Caco-2 (cell line): Measurements from ENCODE around the gene FGF12. TPM values are rescaled to one million over a fixed set of nuclear protein-coding genes. Genes with fewer than 3 reads are reported as not detected.

ENCODE experiments used
- BruUV-seq: library from RNA; stranded (reverse); fragments of 400-500 nt; replicated peaks from 2 replicates; lab custom pipeline; 2021; lab: Mats Ljungman, UMichigan
- CTCF ChIA-PET: fragments of 300-600 bp; sonication (Branson Sonifier 250); formaldehyde crosslinking; loops from one replicate; lab custom pipeline; 2022; ENCODE audit warnings: antibody characterized with exemption; lab: Charles Lee
- POLR2A ChIA-PET: fragments of 300-600 bp; sonication (Branson Sonifier 250); formaldehyde crosslinking; loops from one replicate; lab custom pipeline; 2022; ENCODE audit warnings: antibody characterized with exemption; lab: Charles Lee
- DNase-seq, 2 experiments: peaks; one replicate each; pipeline versions ENCODE4 v3.0.0 to v3.0.0-alpha.2; 2020 to 2022
- H3K27me3 ChIP-seq: replicated peaks from 2 replicates; pipeline ENCODE4 v1.6.0; 2011; ENCODE audit warnings: low read length; ENCODE audit not compliant: control insufficient read depth, insufficient read depth
- H3K36me3 ChIP-seq: 2 replicates; pipeline ENCODE4 v1.5.1; 2011; ENCODE audit warnings: low read length; ENCODE audit not compliant: control insufficient read depth, insufficient read depth
- H3K4me1 ChIP-seq: fragments of 250-450 bp; sonication (Bioruptor Pico); 2 replicates; pipeline ENCODE4 v1.5.1; 2020; ENCODE audit warnings: mild to moderate bottlenecking
- H3K4me3 ChIP-seq: 2 replicates; pipeline ENCODE4 v1.5.1; 2011; ENCODE audit warnings: low read depth, mild to moderate bottlenecking, control low read depth, low read length
- H3K9me3 ChIP-seq: fragments of 250-450 bp; sonication (Bioruptor Pico); 2 replicates; pipeline ENCODE4 v1.5.1; 2020; ENCODE audit warnings: mild to moderate bottlenecking, moderate library complexity
- H3K27ac Mint-ChIP-seq: one replicate; pipeline ENCODE4 v1.8.0; 2022; ENCODE audit warnings: mixed read lengths; ENCODE audit not compliant: unreplicated experiment
- H3K27me3 Mint-ChIP-seq: one replicate; pipeline ENCODE4 v1.8.0; 2022; ENCODE audit warnings: mixed read lengths; ENCODE audit not compliant: insufficient read depth, unreplicated experiment
- H3K36me3 Mint-ChIP-seq: one replicate; pipeline ENCODE4 v1.8.0; 2022; ENCODE audit warnings: mild to moderate bottlenecking, mixed read lengths; ENCODE audit not compliant: insufficient read depth, unreplicated experiment
- H3K4me1 Mint-ChIP-seq: one replicate; pipeline ENCODE4 v1.8.0; 2022; ENCODE audit warnings: low read depth, mixed read lengths; ENCODE audit not compliant: unreplicated experiment
- H3K4me3 Mint-ChIP-seq: one replicate; pipeline ENCODE4 v1.8.0; 2022; ENCODE audit warnings: mild to moderate bottlenecking, moderate library complexity, mixed read lengths; ENCODE audit not compliant: unreplicated experiment
- H3K9me3 Mint-ChIP-seq: one replicate; pipeline ENCODE4 v1.8.0; 2022; ENCODE audit warnings: mixed read lengths; ENCODE audit not compliant: unreplicated experiment
- intact Hi-C: fragments of 100-400 bp; cut with micrococcal nuclease; formaldehyde crosslinking; loops from one replicate; pipeline ENCODE4 v1.10.0; 2022; ENCODE audit not compliant: unreplicated experiment
- total RNA-seq: library from RNA; stranded (reverse); gene quantifications from 2 replicates; pipeline ENCODE4 v1.2.3, GENCODE V29; 2022
- TF ChIP-seq, protein P1 (sequence below), 2 experiments: fragments of 200-600 bp in 1 of 2; IDR thresholded peaks; 1 replicate in 1 of 2; 2 replicates in 1 of 2; pipeline versions ENCODE4 v1.5.1 to v1.8.0; 2011 to 2022; ENCODE audit warnings: antibody characterized with exemption in 1 of 2, control low read depth in 1 of 2, inconsistent platforms in 1 of 2, low read depth in 1 of 2, low read length in 1 of 2, mild to moderate bottlenecking in 1 of 2, moderate library complexity in 1 of 2; ENCODE audit not compliant: insufficient read depth in 1 of 2, severe bottlenecking in 1 of 2, unreplicated experiment in 1 of 2

The FGF12 gene
- total RNA-seq, 1 experiment from 2014 or later: 0.41 TPM

DNA sequence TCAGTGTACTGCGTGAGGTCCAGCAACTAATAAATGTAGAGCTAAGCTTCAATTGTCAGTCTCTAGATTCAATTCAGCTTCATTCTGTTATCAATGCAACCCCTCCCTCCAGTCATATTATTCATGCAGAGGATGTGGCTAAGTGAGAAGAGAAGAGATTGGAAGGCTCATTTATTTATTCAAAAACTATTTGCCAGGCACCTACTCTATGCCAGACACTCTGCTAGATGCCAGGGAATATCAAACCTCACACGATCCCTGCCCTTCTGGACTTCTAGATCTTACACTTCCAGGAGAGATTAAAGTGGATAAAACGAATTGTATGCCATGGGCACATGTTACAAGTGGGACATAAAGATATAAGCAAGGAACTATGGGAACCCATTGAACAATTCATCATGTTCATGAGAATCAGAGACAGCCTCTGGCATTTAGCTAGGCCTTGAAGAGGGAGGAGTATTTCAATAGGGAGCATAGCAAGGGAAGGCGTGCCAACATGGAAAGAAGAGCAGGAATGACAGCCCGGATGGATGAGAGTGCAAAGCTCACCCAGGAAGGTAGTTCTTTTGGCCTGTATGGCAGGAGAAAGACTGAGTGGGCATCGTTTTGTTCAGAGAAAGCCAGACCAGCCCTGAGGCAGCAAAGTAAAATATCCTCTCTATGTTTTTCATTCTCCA is 75.4 kb downstream of the FGF12 start:
- Histone ChIP-seq H3K36me3 (no peaks in the 10 kb centered on the region), H3K4me3 (no peak overlapping the region), H3K9me3 (no peaks in the 10 kb centered on the region), H3K27me3 (no peaks in the 10 kb centered on the region), H3K4me1 (no peaks in the 10 kb centered on the region)
- BruUV-seq: no TSS peak
- Mint-ChIP-seq H3K27me3 (peaks cover 11% of the 10 kb centered on the region), H3K36me3 (no peaks in the 10 kb centered on the region), H3K4me1 (no peaks in the 10 kb centered on the region), H3K27ac (no peak overlapping the region), H3K9me3 (no peaks in the 10 kb centered on the region), H3K4me3 (no peak overlapping the region)
- POLR2A ChIA-PET: no interaction called here
- TF ChIP-seq, protein P1, sequence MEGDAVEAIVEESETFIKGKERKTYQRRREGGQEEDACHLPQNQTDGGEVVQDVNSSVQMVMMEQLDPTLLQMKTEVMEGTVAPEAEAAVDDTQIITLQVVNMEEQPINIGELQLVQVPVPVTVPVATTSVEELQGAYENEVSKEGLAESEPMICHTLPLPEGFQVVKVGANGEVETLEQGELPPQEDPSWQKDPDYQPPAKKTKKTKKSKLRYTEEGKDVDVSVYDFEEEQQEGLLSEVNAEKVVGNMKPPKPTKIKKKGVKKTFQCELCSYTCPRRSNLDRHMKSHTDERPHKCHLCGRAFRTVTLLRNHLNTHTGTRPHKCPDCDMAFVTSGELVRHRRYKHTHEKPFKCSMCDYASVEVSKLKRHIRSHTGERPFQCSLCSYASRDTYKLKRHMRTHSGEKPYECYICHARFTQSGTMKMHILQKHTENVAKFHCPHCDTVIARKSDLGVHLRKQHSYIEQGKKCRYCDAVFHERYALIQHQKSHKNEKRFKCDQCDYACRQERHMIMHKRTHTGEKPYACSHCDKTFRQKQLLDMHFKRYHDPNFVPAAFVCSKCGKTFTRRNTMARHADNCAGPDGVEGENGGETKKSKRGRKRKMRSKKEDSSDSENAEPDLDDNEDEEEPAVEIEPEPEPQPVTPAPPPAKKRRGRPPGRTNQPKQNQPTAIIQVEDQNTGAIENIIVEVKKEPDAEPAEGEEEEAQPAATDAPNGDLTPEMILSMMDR (IDR thresholded peaks at IDR 0.05; ENCODE audit: insufficient read depth in 1 of 2, low read depth in 1 of 2, low read length in 1 of 2, severe bottlenecking in 1 of 2, unreplicated experiment in 1 of 2): no peak
- DNase-seq: no peak
- intact Hi-C loops: no loop called here
- CTCF ChIA-PET: no interaction called here

DNA sequence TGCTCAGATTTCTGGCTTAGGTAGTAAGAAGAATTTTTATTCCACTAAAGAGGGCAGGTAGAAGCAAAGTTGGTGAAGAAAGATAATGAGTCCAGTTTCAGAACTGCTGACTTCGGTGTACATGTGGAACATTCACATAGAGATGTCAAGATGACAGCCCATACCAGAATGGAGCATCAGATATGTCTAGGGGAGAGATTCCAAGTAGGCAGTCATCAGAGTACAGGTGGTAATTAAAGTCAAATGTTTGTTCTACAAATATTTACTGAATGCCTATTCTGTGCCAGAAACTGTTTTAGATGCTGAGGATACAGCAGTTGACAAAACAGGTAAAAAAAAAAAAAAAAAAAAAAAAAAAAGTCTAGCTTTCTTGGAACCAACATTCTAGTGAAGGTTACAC is 81.9 kb downstream of the FGF12 start:
- no peaks in the 10 kb centered on the region for H3K4me1 Mint-ChIP-seq
- H3K9me3 ChIP-seq: no peaks in the 10 kb centered on the region
- no peak overlapping the region for H3K4me3 Mint-ChIP-seq
- no peak overlapping the region for H3K27ac Mint-ChIP-seq
- CTCF ChIA-PET: no interaction called here
- H3K4me1 ChIP-seq: no peaks in the 10 kb centered on the region
- H3K36me3 ChIP-seq: no peaks in the 10 kb centered on the region
- intact Hi-C loops: no loop called here
- H3K36me3 Mint-ChIP-seq: no peaks in the 10 kb centered on the region
- no peak for DNase-seq
- H3K9me3 Mint-ChIP-seq: no peaks in the 10 kb centered on the region
- POLR2A ChIA-PET: interaction anchor here (0.6 kb wide), 1 partner anchor 69 kb away, joined by 3 read pairs; no protein-coding TSS in a partner anchor
- no peaks in the 10 kb centered on the region for H3K27me3 ChIP-seq
- no peak overlapping the region for H3K4me3 ChIP-seq
- H3K27me3 Mint-ChIP-seq: peaks cover 21% of the 10 kb centered on the region
- no TSS peak for BruUV-seq
- TF ChIP-seq, protein P1 (IDR thresholded peaks at IDR 0.05; ENCODE audit: insufficient read depth in 1 of 2, low read depth in 1 of 2, low read length in 1 of 2, severe bottlenecking in 1 of 2, unreplicated experiment in 1 of 2): no peak

DNA sequence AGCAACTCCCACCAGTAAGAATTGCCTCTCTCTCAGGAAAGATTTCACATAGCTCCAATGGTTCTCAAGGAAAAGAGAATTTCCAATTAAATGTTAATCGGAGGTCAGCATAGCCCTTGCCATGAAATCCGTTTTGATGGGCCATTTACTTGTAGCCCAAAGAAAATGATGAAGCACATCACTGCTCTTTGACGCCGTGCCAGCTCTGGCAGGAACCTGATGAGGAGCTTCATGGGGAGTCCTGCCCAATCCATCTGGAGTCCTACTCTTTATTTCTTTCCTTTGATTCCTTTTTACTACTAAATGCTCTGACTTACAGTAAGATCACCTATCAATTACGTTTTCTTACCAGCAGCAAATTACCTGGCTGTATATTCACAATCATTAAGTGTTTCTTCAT is 84.7 kb downstream of the FGF12 start:
- peaks cover 17% of the 10 kb centered on the region for H3K27me3 Mint-ChIP-seq
- ChIA-PET POLR2A (no interaction called here), CTCF (no interaction called here)
- no peak overlapping the region for H3K4me3 Mint-ChIP-seq
- BruUV-seq: no TSS peak
- Histone ChIP-seq H3K27me3 (no peaks in the 10 kb centered on the region), H3K4me1 (no peaks in the 10 kb centered on the region), H3K9me3 (no peaks in the 10 kb centered on the region), H3K4me3 (no peak overlapping the region), H3K36me3 (no peaks in the 10 kb centered on the region)
- H3K27ac Mint-ChIP-seq: no peak overlapping the region
- H3K4me1 Mint-ChIP-seq: no peaks in the 10 kb centered on the region
- DNase-seq: no peak
- H3K36me3 Mint-ChIP-seq: no peaks in the 10 kb centered on the region
- intact Hi-C loops: no loop called here
- H3K9me3 Mint-ChIP-seq: no peaks in the 10 kb centered on the region
- TF ChIP-seq, protein P1 (IDR thresholded peaks at IDR 0.05; ENCODE audit: insufficient read depth in 1 of 2, low read depth in 1 of 2, low read length in 1 of 2, severe bottlenecking in 1 of 2, unreplicated experiment in 1 of 2): no peak
